NCI-H1092 (cell line): ENCODE results near the gene KIF22.
"Not testable (repeated sequence)": the region's sequence is repeated elsewhere in the genome, so short reads cannot be mapped to it uniquely, and the experiment has no call there.

Source experiments
- DNase-seq: peaks from one replicate; lab custom pipeline; 2025; lab: John Stamatoyannopoulos, UW

Gene KIF22

DNA sequence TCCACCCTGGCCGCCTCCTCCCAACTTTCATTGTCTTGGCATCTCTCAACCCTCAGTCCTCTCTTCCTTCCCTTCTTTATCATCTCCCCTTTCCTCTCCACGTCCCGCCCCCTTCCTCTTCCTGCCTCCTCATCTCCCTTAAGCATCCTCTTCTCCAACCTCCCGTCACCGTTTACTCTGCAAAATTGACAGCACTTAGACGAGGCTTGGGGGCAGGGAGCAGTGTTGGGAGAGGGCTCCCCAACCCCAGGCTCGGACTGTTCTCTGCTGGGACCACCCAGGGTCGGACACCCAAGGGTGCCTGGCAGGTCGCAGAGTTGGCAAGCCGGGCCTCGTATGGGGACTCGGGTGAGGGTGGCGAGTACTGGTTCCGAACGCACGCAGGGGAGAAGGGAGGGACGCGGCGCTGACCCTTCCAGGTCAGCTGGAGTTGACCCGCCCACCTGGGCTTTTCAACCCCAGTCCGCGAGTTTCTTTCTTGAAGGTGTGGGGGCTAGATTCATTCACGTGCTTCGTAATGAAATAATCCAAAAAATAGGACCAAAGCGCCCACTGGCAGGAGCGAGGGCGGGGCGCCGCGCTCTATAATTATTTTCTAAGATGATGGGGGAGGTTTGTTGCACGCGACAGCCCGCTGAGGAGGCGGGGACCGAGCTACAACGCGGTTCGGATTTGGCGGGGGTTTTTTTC lies 24.6 kb downstream of the KIF22 start:
- DNase-seq, result peak; percentile 78

DNA sequence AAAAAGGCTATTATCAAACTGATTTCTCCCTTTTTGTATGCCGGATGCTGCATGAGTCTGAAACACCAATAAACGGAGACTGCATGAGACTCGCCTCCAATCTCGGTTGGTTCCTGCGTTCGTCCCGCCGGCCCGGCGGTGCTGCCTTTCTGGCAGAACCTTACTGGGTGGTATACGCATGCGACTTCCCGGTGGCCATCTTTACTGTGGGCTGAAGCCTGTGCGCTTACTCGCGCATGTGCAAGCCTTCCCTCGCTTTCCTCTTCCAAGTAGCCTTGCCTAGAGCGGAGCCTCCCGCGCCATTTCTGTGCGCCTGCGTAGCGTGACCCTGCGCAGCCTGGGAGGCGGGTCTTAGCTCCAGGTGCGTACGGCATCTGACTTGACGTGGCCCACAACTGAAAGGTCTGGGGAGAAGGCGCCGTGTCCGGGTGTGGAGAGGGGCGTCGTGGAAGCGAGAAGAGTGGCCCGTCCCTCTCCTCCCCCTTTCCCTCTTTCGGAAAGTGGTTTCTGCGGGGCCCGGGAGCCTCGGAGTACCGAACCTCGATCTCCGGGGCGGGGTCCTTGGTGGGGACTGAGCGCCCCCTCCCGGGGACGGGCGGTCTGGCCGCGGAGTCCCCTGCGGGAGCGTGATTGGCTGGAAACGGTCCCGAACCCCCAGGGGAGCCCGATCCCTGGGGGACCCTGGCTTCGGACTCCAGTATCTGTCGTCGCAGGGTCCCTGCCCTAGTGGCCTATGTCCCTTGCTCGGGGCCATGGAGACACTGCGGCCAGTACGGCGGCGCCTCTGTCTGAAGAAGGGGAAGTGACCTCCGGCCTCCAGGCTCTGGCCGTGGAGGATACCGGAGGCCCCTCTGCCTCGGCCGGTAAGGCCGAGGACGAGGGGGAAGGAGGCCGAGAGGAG lies 25.5 kb downstream of the KIF22 start, which contains the start of gene PAGR1:
Gene PAGR1 (plus strand): TSS at position 360 of the 901 bp plus-strand sequence. CDS start 374 bp downstream, at position 734.
- peak; percentile 99 for DNase-seq

DNA sequence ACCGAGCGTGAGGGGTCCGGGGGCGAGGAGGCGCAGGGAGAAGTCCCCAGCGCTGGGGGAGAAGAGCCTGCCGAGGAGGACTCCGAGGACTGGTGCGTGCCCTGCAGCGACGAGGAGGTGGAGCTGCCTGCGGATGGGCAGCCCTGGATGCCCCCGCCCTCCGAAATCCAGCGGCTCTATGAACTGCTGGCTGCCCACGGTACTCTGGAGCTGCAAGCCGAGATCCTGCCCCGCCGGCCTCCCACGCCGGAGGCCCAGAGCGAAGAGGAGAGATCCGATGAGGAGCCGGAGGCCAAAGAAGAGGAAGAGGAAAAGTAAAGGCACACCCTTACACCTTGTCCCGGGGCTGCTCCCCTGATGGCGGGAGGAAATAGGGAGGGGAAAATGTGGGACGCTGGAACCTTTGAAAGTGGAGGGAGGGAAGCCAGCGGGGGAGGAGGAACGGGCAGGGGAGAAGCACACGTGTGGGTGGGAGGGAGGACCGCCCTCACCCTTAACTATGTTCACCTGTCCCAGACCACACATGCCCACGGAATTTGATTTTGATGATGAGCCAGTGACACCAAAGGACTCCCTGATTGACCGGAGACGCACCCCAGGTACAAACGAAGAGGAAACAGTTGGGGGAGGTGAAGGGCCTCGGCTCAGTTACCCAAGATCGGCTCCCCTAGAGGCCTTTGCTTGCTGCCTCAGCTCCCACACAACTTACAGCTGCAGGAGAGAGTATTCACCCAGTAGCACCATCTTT lies 26.3 kb downstream of the KIF22 start:
- peak; percentile 24 for DNase-seq

DNA sequence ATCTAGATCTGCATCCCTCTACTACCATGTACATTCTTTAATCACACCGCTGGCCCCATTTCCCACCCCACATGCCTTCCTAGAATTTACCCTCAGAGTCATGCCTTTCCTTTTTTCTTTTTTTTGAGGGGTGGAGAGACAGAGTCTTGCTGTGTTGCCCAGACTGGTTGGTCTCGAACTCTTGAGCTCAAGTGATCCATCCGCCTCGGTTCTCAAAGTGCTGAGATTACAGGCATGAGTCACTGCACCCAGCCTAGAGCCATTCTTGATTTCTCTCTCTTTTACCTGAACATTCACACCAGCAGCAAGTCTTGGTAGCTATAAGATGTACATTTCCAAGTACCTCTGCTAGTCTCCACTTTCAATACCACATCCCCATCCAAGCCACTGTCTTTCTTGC lies 27.5 kb downstream of the KIF22 start:
- no peak for DNase-seq

DNA sequence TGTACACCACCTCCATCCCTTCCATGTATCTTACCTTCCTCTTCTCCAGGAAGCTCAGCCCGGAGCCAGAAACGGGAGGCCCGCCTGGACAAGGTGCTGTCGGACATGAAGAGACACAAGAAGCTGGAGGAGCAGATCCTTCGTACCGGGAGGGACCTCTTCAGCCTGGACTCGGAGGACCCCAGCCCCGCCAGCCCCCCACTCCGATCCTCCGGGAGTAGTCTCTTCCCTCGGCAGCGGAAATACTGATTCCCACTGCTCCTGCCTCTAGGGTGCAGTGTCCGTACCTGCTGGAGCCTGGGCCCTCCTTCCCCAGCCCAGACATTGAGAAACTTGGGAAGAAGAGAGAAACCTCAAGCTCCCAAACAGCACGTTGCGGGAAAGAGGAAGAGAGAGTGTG lies 29.0 kb downstream of the KIF22 start:
- no peak for DNase-seq

DNA sequence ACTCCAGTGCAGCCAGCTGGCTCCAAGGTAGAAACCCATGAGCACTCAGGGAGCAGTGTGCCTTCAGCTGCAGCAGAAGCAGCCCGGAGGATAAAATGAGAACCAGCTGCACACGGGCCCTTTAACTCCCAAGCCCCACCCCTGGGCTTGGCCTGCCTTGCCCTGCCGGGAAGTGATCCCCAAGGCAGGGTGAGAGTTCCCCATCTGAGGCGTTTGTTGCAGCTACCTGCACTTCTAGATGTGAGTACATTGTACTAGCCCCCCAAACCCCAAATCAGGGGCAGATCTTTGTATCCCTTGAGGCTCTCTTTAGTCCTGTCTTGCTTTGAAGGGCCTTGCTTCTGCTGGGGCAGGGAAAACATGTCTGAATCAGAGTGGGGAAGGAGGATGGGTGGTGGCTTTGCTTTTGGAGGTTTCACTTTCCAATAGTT lies 29.7 kb downstream of the KIF22 start, which contains the start of gene MVP:
Gene MVP (plus strand): TSS at position 192 of the 431 bp plus-strand sequence. CDS start 10,088 bp downstream, outside the sequence.
- DNase-seq, result no peak

DNA sequence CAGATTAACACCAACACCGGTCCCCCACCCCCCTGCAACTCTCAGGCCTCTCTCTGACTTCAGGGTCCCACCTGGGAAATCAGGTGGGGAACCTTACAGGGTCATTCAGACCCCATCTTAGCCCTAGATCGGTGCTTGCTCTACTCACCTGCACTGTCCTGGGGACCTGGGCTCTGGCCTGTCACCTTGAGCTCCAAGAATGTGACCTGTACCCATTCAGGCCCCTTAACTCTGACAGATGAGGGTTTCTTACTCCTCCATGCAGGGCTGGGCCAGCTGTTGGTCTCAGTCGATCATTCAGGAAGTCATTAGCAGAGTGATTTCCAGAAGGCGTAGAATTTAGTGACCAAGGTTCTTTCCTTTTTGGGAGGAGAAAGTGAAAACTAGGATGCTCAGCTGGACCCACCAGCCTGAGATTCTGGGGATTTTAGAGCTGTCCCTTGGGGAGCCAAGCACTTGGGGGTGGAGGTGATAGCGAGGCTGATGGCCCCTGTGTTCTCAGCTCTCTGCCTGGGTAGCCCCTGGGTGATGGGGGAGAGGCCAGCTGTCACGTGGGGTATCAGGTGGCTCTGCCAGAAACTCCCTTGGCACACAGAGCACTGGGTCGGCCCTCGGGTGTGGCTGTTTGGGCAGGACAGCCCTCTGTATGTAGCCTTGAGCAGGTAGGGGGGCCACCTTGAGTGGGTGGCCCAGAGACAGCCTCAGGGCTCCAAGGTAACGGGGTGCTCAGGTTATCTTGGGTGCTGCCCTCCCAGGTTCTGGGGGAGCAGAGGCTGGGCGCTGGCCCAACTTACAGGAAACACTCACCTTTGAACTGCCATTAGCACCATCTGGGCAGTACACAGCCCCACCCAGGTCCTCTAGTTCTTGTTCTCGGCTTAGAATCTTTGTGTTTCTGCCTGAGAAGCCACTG lies 30.4 kb downstream of the KIF22 start:
- no peak for DNase-seq

DNA sequence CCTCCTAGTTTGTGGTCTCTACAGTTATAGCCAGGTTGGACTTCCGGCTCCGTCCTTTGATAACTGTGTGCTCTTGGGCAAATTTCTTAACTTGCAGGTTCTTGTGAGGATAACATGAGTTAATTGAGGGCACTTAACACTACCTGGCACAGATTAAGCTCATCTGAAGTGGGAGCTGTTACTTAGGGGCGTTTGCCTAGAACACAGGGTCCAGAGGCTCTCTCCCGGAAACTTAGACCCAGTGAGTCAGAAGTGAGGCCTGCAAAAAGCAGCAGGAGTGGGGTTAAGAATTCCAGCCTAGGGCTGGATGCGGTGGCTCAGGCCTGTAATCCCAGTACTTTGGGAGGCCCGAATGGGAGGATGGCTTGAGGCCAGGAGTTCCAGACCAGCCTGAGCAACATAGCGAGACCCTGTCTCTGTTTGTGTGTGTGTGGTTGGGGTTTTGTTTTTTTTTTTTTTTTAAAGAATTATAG lies 31.1 kb downstream of the KIF22 start:
- DNase-seq, result no peak

DNA sequence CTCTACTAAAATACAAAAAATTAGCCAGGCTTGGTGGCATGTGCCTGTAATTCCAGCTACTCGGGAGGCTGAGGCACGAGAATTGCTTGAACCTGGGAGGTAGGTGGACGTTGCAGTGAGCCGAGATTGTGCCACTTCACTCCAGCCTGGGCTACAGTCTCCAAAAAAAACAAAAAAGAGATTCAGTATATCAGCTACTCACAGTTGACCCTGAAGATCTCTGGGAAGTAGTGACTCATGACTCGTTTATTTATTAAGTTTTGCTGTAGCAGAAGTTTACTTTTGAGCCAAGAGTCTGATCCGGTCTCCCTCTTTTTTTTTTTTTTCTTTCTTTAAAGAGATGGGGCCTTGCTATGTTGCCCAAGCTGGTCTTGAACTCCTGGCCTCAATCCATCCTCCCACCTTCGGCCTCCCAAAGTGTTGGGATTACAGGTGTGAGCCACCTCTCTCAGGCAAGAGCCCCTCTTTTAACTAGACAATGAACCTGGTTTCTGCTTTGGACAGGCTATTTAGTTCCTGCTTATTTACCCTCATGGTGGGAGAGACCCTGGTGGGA lies 34.1 kb downstream of the KIF22 start:
- no peak for DNase-seq

DNA sequence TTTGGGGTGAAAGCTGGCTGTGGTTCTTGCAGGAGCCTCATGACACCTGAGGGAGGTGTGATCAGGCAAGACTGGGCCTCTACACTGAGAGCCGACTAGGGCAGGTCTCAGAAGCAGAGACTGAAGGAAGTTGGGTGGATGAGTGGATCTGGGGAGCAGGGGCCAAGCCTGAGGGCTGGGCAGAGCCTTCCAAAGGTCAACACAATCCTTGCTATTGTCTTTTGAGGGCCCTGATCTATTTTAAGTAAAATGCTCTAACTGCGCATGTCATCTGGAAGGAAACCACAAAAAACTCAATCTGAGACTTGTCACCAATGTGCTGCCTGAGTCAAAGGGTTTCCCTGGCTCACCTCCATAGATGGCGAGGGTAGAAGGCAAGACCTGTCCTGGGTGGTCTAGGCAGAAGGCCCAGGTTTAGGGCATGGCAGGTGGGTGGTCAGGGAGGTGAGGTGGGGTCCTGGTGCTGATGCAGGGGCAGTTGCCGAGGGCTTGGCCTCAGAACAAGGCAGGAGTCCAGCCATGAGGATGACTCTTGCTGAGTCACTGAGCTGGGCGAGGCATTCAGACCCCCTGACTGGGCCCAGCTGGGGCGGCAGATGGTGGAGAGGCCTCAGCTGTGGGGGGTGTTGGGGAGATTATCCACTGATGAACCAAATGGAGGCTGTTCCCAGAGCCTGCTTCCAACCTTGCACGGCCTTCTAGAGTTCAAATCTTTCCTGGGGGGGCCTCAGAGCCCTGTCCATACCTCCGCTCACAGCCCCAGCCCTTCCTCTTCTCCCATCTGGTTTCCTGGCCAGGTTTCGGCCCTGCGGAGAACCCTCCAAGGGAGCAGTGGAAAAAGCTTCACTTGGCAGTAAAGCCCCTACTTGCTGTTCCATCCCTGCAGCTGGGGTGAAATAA lies 34.8 kb downstream of the KIF22 start:
- DNase-seq, result no peak

DNA sequence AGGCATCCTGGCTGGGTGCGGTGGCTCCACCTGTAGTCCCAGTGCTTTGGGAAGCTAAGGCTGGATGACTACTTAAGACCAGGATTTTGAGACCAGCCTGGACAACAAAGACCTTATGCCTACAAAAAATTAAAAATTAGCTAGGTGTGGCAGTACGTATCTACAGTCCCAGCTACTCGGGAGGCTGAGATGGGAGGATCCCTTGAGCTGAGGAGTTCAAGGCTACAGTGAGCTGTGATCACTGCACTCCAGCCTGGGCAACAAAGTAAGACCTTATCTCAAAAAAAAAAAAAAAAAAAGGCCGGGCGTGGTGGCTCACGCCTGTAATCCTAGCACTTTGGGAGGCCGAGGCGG lies 35.8 kb downstream of the KIF22 start:
- DNase-seq, result no peak

DNA sequence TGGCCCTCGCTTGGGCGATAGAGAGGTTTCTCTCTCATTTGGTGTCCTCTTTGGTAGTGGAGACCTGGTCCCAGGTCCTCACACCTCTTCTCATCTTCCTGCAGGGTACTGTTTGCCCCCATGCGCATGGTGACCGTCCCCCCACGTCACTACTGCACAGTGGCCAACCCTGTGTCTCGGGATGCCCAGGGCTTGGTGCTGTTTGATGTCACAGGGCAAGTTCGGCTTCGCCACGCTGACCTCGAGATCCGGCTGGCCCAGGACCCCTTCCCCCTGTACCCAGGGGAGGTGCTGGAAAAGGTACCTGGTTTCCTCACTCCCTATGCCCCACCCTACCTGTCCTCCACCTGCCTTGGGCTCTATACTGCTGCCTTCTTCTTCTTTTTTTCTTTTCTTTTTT lies 40.2 kb downstream of the KIF22 start:
- DNase-seq, result no peak

DNA sequence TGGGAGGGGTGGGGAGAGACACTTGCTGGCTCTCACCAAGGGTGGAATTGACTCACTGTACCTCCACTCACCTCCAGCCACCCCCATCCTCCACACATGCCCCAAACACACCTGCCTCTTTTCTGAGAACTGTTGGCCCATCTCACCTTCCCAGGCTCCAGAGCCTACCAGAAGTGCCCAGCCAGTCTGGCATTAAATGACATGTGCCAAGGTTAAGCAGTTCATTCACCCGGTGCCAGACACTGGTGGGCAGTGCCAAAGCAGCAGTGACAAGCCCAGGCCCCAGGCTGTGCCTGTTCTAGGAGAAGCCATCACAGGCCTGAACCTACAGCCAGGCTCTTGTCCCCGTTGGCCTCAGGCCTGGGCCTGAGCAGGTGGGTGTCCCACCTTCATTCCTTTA lies 40.9 kb downstream of the KIF22 start:
- no peak for DNase-seq

DNA sequence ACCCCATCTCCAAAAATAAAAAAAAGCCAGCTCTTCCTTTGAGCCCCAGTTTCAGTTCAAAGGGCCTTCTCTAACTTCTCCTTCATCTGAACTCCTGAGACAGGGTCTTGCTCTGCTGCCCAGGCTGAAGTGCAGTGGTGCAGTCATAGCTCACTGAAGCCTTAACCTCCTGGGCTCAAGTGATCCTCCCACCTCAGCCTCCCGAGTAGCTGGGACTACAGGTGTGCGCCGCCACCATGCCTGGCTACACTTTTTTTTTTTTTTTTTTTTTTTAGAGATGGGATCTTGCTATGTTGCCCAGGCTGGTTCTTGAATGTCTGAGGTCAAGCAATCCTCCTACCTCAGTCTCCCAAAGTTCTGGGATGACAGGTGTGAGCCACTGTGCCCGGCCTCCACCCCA lies 42.7 kb downstream of the KIF22 start:
- DNase-seq, result not testable (repeated sequence)

DNA sequence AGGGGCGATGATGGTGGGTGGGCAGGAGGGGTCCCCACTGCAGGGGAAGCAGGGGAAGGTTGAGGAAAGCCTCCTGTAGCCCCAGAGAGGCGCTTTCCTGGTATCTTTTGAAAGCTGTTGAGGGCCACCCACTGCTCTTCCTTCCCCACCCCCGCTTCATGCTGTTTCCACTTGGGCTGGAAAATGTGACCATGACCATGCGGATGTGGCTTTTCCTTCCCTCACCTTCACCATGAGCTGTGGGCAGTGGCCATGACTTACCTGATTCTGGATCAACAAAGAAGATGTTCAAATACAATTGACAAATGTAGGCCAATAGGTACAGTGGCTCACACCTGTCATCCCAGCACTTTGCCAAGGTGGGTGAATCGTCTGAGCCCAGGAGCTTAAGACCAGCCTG lies 43.5 kb downstream of the KIF22 start:
- no peak for DNase-seq

DNA sequence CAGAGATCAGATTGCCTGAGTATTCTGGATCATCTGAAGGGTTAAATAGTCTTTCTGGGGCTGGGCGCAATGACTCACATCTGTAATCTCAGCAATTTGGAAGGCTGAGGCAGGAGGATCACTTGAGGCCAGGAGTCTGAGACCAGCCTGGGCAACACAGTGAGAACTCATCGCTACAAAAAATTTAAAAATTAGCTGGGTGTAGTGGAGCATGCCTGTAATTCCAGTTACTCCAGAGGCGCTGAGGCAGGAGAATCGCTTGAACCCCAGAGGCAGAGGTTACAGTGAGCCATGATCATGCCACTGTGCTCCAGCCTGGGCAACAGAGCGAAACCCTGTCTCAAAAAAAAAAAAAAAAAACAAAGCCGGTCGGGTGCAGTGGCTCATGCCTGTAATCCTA lies 45.4 kb downstream of the KIF22 start:
- no peak for DNase-seq

DNA sequence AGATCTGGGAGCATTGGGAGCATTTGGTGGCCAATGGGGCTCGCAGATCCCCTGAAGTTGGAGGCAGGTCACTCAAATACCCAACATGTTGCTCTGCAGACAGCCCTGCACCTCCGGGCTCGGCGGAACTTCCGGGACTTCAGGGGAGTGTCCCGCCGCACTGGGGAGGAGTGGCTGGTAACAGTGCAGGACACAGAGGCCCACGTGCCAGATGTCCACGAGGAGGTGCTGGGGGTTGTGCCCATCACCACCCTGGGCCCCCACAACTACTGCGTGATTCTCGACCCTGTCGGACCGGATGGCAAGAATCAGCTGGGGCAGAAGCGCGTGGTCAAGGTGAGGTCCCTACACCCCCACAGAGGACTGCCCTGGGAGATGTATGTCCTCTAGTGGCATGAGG lies 46.1 kb downstream of the KIF22 start:
- no peak for DNase-seq

DNA sequence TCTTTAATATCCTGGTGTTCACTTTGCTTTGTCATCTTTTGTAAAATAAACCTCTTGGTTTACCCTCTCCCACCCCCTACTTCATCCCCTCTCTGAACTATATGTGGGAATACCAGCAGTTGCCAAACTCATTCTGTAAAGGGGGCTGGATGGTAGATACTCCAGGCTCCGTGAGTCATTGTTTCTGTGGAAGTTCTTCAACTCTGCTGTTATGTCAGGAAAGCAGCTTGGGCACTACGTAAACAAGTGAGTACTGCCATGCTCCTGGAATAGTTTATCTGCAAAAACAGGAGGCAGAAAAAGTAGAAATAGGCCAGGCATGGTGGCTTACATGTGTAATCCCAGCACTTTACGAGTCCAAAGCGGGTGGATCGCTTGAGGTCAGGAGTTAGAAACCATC lies 47.3 kb downstream of the KIF22 start:
- DNase-seq, result no peak

DNA sequence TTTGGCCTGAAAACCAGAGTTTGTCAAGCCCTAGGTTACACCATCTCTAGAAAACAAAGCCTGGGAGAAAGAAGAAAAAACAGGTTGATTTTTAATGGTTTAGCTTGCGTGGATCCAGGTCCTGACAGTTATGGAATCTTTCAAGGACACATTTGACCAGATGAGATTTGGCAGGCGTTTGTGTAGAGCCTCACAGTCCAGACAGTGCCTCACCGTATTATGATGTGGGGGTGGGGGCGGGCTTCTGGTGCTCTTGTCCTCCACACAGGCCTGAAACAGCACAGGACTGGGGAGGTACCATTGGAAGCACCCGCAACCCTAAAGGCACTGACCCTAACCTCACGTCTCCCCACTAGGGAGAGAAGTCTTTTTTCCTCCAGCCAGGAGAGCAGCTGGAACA lies 49.3 kb downstream of the KIF22 start:
- no peak for DNase-seq

DNA sequence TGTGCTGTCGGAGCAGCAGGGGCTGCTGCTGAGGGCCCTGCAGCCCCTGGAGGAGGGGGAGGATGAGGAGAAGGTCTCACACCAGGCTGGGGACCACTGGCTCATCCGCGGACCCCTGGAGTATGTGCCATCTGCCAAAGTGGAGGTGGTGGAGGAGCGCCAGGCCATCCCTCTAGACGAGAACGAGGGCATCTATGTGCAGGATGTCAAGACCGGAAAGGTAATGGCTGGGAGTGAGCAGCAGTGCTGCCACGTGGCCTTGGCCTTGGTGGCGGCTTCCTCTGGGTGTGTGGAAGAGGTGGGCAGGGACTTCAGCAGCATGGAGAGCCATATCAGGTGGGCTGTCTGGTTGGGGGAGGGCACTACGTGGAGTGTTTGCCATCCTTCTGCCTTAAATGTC lies 49.7 kb downstream of the KIF22 start:
- DNase-seq, result no peak
